Thyroid gland (tissue), 4 donors: Measurements from ENCODE around the gene CHAF1A. TPM values are rescaled to one million over a fixed set of nuclear protein-coding genes. Genes with fewer than 3 reads are reported as not detected.

ENCODE experiments used
- DNase-seq, 2 donors: peaks; one replicate each; pipeline ENCODE4 v3.0.0-alpha.2; 2019
- H3K27ac ChIP-seq, 3 donors: fragments of 200-600 bp; sonication (generic); 1 replicate in 2 of 3; 2 replicates in 1 of 3; pipeline ENCODE4 v1.5.1; 2016 to 2019; ENCODE audit warnings: mild to moderate bottlenecking in 1 of 3, moderate library complexity in 1 of 3
- H3K27me3 ChIP-seq: fragments of 200-600 bp; sonication (generic); one replicate; pipeline ENCODE4 v1.5.1; 2019
- H3K36me3 ChIP-seq, 2 donors: fragments of 200-600 bp; sonication (generic); one replicate each; pipeline ENCODE4 v1.5.1; 2016 to 2019
- H3K4me1 ChIP-seq, 2 donors: fragments of 200-600 bp; sonication (generic); one replicate each; pipeline ENCODE4 v1.5.1; 2017 to 2019
- H3K4me3 ChIP-seq, 3 donors: fragments of 200-600 bp; sonication (generic); replicated peaks in 1 of 3; 1 replicate in 2 of 3; 2 replicates in 1 of 3; pipeline ENCODE4 v1.5.1; 2016; ENCODE audit warnings: mild to moderate bottlenecking in 1 of 3
- H3K9me3 ChIP-seq: fragments of 200-600 bp; sonication (generic); one replicate; pipeline ENCODE4 v1.5.1; 2017
- CTCF ChIP-seq, 6 experiments: fragments of 200-600 bp in 3 of 6; fragments of 450-650 bp in 3 of 6; sonication (generic) in 3 of 6; IDR thresholded peaks; one replicate each; pipeline ENCODE4 v1.5.1; 2016 to 2019; ENCODE audit warnings: antibody characterized with exemption in 6 of 6, mild to moderate bottlenecking in 2 of 6, inconsistent platforms in 1 of 6, moderate library complexity in 1 of 6
- POLR2A ChIP-seq, 2 donors: fragments of 450-650 bp; IDR thresholded peaks; one replicate each; pipeline ENCODE4 v1.6.1; 2017; ENCODE audit warnings: antibody characterized with exemption in 2 of 2, mild to moderate bottlenecking in 2 of 2, moderate library complexity in 1 of 2
- WGBS, 2 donors: methylation state at CpG; one replicate each; pipeline ENCODE4 v1.1.5; 2017; 5-methylcytosine and 5-hydroxymethylcytosine counted together
- intact Hi-C: fragments of 100-400 bp; cut with DNase I; formaldehyde crosslinking; loops from one replicate; pipeline ENCODE4 v1.15.1; 2023
- total RNA-seq, 4 donors: library from RNA; depleted of rRNA; stranded (reverse); fragments of >200 nt; gene quantifications; one replicate each; pipeline ENCODE4 v1.2.3, GENCODE V29; 2016

The CHAF1A gene
- total RNA-seq, 4 donors from 2014 or later, result 4.1 to 5.1 (median 4.4) TPM

- TF ChIP-seq CTCF (IDR thresholded peaks at IDR 0.05) (no peak), POLR2A (IDR thresholded peaks at IDR 0.05) (no peak)
- WGBS, 2 donors, result 52 to 65% methylated on average over 8 to 10 of the region's 12 CpGs
- Histone ChIP-seq H3K36me3 (peaks cover 0 to 3% of the 10 kb centered on the region in 2 donors), H3K4me1 (peaks cover 42 to 63% of the 10 kb centered on the region in 2 donors), H3K27ac (peak overlapping the region; percentile 52 to 84 (median 71)), H3K27me3 (no peaks in the 10 kb centered on the region), H3K9me3 (no peaks in the 10 kb centered on the region), H3K4me3 (no peak overlapping the region)
- intact Hi-C loops, result no loop called here
- DNase-seq, result no peak
These were observed 12.3 kb upstream of the CHAF1A start for GRCh38 chr19:4390017-4390566.

GRCh38 chr19:4390567-4391305, 11.7 kb upstream of the CHAF1A start:
- Histone ChIP-seq H3K4me1 (peaks cover 42 to 63% of the 10 kb centered on the region in 2 donors), H3K27ac (peak overlapping the region; percentile 52 to 84 (median 71)), H3K9me3 (no peaks in the 10 kb centered on the region), H3K27me3 (no peaks in the 10 kb centered on the region), H3K36me3 (peaks cover 0 to 10% of the 10 kb centered on the region in 2 donors), H3K4me3 (no peak overlapping the region)
- no peak for TF ChIP-seq POLR2A (IDR thresholded peaks at IDR 0.05)
- no peak for TF ChIP-seq CTCF (IDR thresholded peaks at IDR 0.05)
- intact Hi-C loops, result no loop called here
- DNase-seq, result no peak
- WGBS, 2 donors, result 33 to 45% methylated on average over 15 to 20 of the region's 21 CpGs

- no peak overlapping the region for H3K4me3 ChIP-seq
- H3K4me1 ChIP-seq, result peaks cover 42 to 65% of the 10 kb centered on the region in 2 donors
- peak overlapping the region; percentile 52 to 84 (median 71) for H3K27ac ChIP-seq
- H3K27me3 ChIP-seq, result no peaks in the 10 kb centered on the region
- intact Hi-C loops, result no loop called here
- no peaks in the 10 kb centered on the region for H3K9me3 ChIP-seq
- peaks cover 0 to 14% of the 10 kb centered on the region in 2 donors for H3K36me3 ChIP-seq
- 71 to 73% methylated on average over 9 of the region's 9 CpGs for WGBS, 2 donors
- no peak for TF ChIP-seq CTCF (IDR thresholded peaks at IDR 0.05)
- TF ChIP-seq POLR2A (IDR thresholded peaks at IDR 0.05), result no peak
- no peak for DNase-seq
These were observed 11.1 kb upstream of the CHAF1A start for GRCh38 chr19:4391306-4391693.

- intact Hi-C loops, result no loop called here
- Histone ChIP-seq H3K27me3 (no peaks in the 10 kb centered on the region), H3K9me3 (no peaks in the 10 kb centered on the region), H3K27ac (peak overlapping the region; percentile 52 to 84 (median 71)), H3K4me3 (no peak overlapping the region), H3K4me1 (peaks cover 46 to 71% of the 10 kb centered on the region in 2 donors), H3K36me3 (peaks cover 0 to 14% of the 10 kb centered on the region in 2 donors)
- DNase-seq, result peak in 1 of 2 donors; percentile 27
- TF ChIP-seq POLR2A (IDR thresholded peaks at IDR 0.05), result no peak
- TF ChIP-seq CTCF (IDR thresholded peaks at IDR 0.05), result no peak
- WGBS, 2 donors, result 63 to 79% methylated on average over 12 to 20 of the region's 20 CpGs
These were observed 10.5 kb upstream of the CHAF1A start for GRCh38 chr19:4391701-4392483.
